T-helper 1 cell treated with Interleukin-12 subunit alpha and Interleukin-12 subunit beta and Interleukin-4 antibody, amounts not matched to agents 30 ng/mL and 1 ng/mL, for 36 hours (primary cell): ENCODE data around the gene ADAM10. TPM values are rescaled to one million over a fixed set of nuclear protein-coding genes. Genes with fewer than 3 reads are reported as not detected.

ENCODE experiments used
- intact Hi-C: fragments of 100-400 bp; cut with micrococcal nuclease; formaldehyde crosslinking; loops from one replicate; pipeline ENCODE4 v1.15.1; 2024
- total RNA-seq: library from RNA; stranded (reverse); gene quantifications from 2 replicates; pipeline ENCODE4 v1.2.3, GENCODE V29; 2022

ADAM10 gene
- total RNA-seq, 1 donor from 2014 or later: 173 TPM

DNA sequence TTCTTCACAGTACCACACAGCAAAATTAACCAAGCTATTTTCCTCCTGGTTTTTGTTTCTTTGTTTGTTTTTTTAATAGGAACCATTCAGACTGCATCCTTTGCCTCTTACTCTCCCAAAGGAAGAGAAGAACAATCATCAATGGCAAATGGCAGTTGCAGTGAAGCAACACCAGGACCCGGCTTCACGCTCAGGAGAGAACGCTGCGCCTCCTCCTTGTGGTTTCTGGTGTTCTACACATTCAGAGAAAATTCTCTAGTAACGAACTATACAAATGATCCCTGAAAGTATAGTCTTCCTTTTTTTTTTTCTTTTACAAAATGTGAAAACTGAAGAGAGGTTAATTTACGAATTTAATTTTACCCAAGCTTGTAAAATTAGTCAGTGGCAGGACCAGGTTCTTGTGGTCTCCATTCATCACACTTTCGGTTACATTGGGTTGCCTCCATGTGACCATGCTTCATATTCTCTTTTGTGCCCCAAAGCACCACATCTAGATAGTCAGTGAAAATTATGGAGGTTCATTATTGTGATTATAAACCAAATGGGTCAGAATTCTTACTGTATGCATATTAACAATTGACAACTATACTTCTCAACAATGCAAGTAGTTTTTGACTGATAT lies 11.0 kb upstream of the ADAM10 start:
- intact Hi-C loops: loop anchor here (1.0 kb wide), 3 partner anchors 10 to 533 kb away; no protein-coding TSS in a partner anchor

DNA sequence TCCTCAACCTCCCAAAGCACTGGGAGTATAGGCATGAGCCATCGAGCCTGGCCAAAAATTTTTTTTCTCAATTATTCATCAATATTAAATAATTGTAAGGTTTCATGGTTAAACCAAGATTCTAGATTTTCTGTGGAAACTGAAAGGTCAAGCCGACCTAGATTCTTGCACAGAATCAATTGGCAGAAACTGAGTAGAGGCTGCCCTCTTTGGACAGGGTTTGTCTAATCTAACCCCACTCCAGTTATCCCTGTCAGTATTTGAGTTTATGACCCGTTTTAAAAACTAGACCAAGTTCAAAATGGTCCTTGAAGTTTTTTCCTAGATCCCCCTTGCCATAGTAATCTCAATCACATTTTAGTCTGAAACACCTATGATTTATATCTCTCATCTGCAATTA lies 8.6 kb upstream of the ADAM10 start:
- intact Hi-C loops: no loop called here

DNA sequence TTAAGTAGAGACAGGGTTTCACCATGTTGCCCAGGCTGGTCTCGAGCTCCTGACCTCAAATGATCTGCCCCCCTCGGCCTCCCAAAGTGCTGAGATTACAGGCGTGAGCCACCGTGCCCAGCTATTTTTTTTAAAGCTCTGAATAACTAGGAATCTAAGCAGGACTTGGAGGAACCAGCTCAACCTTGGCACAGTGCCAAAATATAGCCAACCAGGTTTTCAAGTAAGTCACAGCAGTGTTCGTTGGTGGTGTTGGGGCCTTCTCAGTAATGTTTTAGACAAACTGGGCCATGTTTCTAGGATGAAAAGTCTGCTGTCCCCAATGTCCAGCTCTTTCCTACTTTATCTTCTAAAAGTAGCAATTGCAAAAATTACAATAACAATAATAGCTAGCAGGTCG lies 6.4 kb upstream of the ADAM10 start:
- intact Hi-C loops: no loop called here

DNA sequence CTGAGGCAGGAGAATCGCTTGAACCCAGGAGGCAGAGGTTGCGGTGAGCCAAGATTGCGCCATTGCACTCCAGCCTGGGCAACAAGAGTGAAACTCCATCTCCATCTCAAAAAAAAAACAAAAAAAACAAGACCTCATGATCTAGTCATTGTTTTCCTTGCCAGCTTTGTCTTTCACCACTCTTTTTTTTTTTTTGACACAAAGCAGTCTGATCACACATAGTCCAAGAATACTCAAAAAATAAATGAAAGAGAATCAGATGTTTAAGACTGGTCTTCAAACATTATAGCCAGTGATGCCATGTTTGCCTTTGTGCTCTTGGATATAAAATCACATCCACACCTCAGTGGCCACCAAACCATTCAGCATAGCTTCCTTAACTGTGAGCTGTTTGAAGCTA lies 5.8 kb upstream of the ADAM10 start:
- intact Hi-C loops: no loop called here

DNA sequence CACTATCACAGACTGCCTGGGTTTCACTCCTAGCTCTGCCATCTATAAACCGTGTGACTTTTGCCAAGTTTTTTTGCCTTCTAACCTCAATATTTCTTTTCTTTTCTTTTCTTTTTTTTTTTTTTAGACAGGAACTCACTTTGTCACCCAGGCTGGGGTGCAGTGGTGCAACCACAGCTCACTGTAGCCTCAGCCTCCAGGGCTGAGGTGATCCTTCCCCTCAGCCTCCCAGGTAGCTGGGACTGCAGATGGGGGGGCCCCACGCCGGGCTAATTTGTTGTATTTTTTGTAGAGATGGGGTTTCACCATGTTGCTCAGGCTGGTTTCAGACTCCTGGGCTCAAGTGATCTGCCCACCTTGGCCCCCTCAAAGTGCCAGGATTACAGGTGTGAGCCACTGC lies 3.2 kb upstream of the ADAM10 start:
- intact Hi-C loops: no loop called here

DNA sequence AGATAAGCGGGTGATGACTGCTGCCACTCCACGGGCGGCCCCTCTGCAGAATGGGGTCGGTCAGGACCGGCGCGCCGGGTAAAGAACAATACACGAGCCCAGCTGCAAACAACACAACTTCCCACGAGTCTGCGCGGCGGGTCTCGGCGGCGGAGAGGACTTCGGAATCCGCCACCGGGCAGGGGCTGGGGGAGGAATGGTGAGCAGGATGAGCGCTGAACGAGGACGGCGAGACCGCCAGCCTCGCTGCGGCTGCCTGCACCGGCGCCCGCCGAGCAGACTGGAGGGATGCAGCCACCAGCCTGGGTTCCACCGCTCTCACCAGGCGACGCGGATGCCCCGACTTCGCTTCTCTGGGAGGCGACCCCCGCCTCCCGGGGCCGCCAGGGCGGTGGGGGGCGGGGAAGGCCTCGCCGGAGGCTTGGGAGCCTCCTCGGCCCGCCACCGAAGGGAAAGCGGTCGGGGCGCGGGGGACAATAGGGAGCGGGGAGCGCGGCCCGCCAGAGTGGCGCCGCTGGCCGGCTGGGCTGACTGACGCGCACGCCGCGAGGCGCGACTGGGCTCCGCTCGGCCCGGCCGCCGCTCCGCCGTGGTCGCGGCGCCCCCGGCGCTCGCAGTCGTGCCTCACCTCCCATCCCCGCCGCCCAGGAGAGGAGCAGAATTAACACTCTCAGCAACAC lies 515 bp downstream of the ADAM10 start:
- intact Hi-C loops: loop anchor here (1.0 to 5.0 kb wide), 10 partner anchors 50 to 522 kb away; partner anchors contain the start of gene SLTM

DNA sequence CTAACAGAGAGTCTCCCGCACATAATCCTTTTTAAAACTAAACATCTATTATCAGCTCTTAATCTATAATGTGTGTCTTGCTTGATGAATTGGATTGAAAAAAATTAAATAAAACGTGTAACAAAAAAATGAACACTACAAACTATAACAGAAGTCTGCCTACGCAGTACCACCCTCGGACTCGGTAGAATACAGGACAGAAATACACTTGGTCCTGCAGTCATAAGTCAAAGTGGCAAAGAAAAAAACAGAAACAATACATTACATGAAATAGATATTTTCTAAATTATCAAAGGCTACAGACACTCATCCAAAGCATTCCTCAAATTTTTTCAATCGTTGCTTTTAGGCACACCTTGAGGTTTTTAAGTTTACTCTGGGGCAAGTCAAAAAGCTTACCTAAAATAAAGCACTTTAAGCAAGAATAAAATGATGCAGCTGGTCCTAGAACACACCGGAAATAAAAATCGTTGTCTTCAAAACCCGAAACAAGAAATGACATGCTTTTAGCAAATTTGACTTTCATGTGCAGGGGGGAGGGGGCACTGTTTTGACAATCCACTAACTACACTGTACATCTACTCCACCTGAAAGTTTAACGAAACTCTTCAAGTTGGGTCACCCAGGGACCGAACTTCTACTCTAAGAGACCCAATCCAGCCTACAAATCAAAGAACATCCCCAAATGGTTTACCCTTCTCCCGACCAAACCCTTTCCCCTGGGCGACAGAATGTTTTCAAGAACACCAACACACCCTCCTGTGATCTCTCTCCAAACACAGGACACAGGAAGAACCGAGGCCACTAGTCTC lies 1.3 kb downstream of the ADAM10 start:
- intact Hi-C loops: loop anchor here (1.0 to 5.0 kb wide), 9 partner anchors 49 to 521 kb away; no protein-coding TSS in a partner anchor

DNA sequence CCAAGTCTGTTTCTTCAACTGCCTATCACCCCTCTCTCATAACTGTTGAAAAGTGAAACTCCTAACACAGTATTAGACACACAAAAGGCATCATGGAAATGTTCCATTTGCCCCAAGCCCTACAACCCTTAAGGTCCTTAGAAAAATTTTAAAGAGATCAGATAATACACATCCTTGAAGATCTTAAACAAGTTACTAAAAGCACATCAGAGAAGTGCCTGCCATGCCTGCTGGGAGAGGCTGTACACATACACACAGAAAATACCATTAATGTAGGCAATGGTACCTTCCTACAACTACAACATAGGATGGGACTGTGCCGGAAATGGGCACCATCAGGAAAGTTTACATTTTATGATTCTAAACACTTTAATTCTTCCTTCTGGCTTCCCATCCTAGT lies 3.3 kb downstream of the ADAM10 start:
- intact Hi-C loops: loop anchor here (5.0 kb wide), 2 partner anchors 289 to 519 kb away; no protein-coding TSS in a partner anchor

DNA sequence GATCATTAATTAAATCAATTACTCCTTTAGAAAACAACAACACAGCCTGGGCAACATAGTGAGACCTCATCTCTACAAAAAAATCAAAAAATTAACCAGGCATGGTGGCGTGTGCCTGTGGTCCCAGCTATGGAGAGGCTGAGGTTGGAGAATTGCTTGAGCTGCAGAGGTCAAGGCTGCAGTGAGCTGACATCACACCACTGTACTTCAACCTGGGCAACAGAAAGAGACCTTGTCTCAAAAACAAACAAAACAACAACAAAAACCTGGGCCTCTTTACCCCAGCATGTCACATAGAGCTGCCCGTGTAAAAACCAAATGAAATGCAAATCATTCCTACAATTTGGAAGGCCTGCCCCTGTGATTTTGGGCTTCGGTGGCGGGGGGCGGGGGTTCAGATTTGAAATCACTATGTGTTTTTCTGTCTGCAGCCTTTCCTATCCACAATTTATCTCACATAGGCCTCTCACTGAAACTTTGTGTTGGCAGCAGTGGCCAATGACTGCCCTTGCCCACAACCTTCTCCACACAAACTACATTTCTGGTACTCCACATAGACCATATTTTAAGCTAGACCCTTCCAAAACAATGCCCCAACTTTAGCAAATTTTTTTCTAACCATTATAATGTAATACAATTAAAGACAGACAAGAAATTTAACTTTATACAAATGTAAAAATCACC lies 6.5 kb downstream of the ADAM10 start:
- intact Hi-C loops: no loop called here

DNA sequence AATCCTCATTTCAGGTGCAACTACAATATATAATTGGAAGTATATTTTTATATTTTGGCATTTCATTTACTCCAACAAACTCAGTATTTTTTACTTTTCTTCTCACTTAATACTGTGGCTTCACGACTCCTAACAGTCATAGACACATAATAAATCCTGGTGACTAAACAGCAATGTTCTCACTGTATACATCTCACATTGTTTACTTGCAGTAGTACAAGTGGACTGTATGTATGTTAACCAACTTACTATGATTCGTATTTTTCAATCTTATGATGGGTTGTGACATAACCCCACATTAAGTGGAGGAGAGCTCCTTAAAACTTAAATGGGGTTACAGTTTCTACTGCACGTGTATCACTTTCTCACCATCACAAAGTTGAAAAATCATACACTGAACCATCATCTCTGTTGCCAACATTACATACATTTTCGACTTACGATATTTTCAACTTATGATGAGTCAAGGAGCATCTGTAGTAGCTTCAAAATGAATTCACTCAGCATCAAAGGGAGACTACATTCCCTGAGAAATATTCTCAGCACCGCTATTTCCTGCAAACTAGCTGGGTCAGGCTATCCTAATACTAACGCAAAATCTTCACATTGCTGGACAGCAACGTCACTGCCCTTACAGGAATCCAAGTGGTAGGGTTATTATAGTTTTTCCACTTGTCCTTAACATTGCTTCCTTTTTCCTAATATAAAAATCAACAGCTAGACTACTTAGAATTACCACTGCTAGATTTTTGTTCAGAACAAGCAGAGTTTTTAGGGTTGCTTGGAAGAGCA lies 7.3 kb downstream of the ADAM10 start:
- intact Hi-C loops: no loop called here

DNA sequence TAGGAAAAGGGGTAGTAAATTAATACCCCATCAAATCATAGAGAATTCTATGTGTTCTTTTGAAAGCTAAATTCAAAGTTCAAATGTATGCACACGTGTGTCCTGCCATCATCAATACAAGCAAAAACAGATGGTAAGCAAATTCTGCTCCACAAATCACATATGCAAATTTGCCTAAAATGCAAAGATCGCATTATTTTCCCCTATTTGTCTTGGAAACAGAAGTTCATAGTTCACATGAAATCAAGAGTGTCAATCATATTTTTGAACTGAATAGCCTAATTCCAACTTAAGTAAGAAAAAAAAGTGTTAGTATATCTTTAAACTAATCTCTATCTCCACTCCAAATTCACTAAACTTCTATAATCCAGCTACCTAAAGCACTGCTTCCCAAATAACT lies 8.5 kb downstream of the ADAM10 start:
- intact Hi-C loops: no loop called here

DNA sequence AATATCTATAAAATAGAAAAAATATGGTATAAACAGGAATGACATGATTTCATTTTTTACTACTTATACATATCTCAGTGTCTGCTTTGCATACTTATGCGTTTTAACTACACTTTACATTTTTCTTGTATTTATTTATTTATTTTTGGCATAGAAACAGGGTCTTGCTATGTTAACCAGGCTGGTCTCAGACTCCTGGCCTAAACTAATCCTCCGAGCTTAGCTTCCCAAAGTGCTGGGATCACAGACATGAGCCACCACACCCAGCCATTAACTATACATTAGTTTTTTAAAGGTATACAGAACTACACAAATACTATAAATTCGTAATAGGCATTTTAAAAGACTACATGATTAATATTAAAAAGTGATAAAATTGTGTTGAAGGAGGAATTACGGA lies 9.1 kb downstream of the ADAM10 start:
- intact Hi-C loops: no loop called here

DNA sequence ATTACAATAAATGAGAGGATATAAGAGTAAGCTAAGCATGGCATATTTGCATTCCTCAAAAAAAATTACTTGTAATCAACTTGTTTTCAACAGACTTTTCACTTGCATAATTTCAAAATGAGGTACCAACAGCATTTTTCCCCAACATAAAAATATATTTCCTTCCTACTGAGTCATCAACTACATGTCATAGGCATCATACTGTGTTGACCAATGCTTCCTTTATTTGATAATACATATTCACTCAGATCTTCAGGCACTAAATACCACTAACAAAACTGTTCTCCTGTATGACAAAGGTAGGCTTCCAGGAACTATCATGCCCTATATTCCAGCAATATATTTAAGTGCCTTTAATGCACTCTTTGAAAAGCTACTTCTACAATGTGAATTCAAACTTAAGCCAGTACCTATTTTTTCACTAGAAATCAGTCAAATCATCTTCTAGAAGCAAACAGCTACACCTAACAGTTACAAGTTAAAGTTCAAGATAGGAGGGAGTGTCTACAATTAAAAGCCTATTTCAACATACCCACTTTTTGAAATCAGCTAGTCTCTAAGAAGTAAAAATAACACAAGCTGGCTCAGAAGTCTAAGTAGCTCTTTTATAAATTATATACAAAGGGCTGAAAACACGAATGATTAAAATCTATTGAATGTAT lies 11.3 kb downstream of the ADAM10 start:
- intact Hi-C loops: no loop called here

DNA sequence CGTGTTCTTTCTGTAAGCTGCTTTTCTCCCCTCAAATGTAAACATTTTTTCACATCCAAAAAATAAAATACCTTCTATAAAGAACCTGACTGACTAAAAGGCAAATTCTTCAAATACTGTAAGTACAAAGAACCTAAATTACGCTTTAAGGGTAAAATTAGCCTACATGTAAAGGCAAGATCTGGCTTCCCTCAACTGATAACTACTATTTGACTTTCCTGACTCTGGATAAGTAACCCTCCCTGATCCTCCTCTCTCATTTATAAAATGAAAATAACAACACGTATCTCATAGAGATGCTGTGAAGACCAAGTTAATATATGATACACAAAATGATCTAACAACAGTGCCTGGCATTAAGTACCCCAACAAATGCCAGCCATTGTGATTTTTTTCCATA lies 12.2 kb downstream of the ADAM10 start:
- intact Hi-C loops: no loop called here

DNA sequence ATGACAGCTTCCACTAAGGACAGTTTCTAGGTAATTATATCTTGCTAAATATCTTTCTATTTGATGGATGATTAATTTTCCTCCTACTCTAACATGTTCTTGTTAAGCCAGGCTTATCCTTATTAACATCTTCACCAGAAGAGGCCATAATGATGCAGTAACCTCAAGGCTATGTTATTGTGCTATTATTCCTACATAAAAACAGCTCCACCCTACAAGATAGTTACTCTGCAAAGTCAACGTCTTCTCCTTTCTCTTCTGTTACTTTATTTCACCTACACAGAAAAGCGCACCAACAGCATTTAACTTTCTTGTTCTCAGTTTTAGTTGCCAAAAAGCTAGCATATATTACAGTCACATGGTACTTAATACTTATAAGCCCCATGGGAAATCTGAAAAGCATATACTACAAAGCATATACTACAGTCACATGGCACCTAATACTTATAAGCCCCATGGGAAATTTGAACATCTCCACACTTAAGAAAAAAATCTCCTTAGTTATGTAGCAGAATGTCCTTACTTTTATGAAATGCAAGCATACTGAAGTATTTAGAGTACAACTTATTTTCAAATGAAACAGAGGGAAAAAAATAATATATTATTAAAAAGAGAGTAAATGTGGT lies 13.4 kb downstream of the ADAM10 start:
- intact Hi-C loops: no loop called here

DNA sequence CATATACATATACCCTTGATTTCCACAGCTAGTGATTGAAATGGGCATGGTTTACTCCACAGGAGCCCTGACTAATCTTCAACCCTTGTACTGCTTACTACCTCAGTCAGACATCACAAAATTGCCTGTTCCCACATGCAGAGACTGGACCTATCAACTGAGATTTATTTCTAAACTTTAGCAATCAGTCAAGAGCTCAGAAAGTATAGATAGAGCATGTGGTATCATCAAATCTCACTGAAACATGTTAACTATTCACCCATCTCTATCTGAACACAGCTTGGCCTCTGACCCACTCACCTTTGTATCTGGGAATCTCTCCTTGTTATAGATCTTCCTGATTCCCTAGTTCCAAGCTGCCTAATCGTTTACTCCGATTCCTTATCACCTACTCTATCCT lies 14.6 kb downstream of the ADAM10 start:
- intact Hi-C loops: no loop called here

DNA sequence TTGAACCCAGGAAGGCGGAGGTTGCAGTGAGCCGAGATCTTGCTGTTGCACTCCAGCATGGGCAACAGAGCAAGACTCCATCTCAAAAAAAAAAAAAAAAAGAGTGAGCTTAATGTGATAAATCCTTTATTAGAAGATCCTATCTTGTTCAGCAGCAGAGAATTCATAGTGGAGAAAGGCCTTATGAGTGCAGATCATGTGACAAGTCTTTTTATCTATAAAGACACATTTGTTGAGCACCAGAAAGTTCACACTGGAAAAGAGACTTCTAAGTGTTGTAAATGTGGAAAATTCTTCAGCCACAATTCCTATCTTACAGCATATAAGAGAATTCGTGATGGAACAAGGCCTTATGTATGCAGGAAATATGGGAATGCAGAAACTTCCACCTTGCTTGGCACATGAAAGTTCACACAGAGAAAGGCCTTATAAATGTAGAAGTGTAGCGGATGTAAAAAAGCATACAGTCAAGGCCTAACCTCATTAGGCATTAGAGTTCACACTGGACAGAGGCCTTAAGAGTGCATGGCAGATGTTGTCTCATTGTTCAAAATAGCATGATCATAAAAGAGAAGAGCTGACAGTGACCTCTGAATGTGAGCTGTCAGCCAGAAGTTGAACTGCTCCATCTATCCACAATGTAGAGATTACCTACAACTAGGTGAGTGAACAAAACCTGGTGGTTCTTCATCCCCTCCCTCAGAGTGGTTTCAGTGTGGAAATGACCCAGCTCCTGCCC lies 16.7 kb downstream of the ADAM10 start:
- intact Hi-C loops: no loop called here

DNA sequence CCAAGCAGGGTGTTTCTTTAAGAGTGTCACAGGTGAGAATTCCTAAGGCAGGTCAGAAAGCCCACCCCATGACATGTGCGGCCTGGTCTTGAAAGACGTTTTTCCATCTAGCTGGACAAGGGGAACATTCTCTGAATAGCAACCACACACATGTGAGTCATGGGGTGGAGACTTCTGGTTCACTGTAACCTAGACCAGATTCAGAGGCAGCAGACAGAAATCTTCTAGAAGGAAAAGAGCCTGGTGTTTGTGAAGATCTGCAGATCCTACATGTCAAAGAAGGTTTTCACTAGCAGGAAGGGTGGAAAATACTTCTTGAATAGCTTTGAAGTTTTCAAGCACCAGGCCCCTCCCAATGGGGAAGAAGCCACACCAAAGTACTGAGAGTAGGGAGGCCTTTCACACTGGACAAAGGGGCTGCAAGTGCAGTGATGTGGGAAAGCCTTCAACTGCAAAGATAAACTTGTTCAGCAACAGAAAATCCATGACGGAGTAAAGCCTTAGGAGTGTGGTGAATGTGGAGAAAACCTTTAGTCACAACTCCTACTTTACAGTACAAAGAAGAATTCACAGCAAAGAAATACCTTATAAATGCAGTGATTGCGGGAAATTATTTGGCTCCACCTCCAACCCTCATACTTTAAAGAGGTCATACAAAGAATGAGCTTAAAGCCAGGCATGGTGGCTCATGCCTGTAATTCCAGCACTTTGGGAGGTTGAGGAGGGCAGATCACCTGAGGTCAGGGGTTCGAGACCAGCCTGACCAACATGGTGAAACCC lies 17.6 kb downstream of the ADAM10 start:
- intact Hi-C loops: no loop called here
